Right lobe of liver (tissue), 6 donors: ENCODE measurements around the gene PHTF2. TPM values are rescaled to one million over a fixed set of nuclear protein-coding genes. Genes with fewer than 3 reads are reported as not detected.

Experiments used
- ATAC-seq, 4 donors: fragments of 200-7000 bp; cut with Tn5 transposase; one replicate each; pipeline ENCODE4 v1.9.1; 2020; ENCODE audit warnings: mild to moderate bottlenecking in 4 of 4, moderate library complexity in 4 of 4
- DNase-seq, 3 donors: peaks; one replicate each; pipeline ENCODE4 v3.0.0-alpha.2; 2020
- H3K27ac ChIP-seq, 3 donors: fragments of 200-600 bp; one replicate each; pipeline ENCODE4 v1.8.0; 2022
- H3K27me3 ChIP-seq, 2 donors: fragments of 200-600 bp; one replicate each; pipeline ENCODE4 v1.8.0; 2022
- H3K36me3 ChIP-seq, 4 donors: fragments of 200-600 bp; sonication (generic) in 1 of 4; one replicate each; pipeline versions ENCODE4 v1.5.1 to v1.8.0; 2017 to 2022; ENCODE audit warnings: control low read depth in 1 of 4
- H3K4me1 ChIP-seq, 4 donors: fragments of 200-600 bp; sonication (generic) in 1 of 4; one replicate each; pipeline versions ENCODE4 v1.5.1 to v1.8.0; 2017 to 2022; ENCODE audit warnings: control low read depth in 1 of 4
- H3K4me3 ChIP-seq, 3 donors: fragments of 200-600 bp; one replicate each; pipeline ENCODE4 v1.8.0; 2022
- H3K9me3 ChIP-seq, 4 donors: fragments of 200-600 bp; sonication (generic) in 1 of 4; one replicate each; pipeline versions ENCODE4 v1.5.1 to v1.8.0; 2017 to 2022; ENCODE audit warnings: control low read depth in 1 of 4
- CTCF ChIP-seq, 4 donors: fragments of 200-600 bp in 3 of 4; fragments of 450-650 bp in 1 of 4; IDR thresholded peaks; one replicate each; pipeline versions ENCODE4 v1.5.1 to v1.8.0; 2016 to 2022; ENCODE audit warnings: antibody characterized with exemption in 4 of 4, mild to moderate bottlenecking in 2 of 4
- POLR2A ChIP-seq: fragments of 450-650 bp; IDR thresholded peaks from one replicate; pipeline ENCODE4 v1.6.1; 2017; ENCODE audit warnings: antibody characterized with exemption, mild to moderate bottlenecking
- WGBS: methylation state at CpG from one replicate; pipeline ENCODE4 v1.1.6; 2018; ENCODE audit warnings: low coverage, low lambda C conversion rate; ENCODE audit not compliant: insufficient coverage; ENCODE audit errors: missing lambda C conversion rate; 5-methylcytosine and 5-hydroxymethylcytosine counted together
- intact Hi-C, 2 donors: fragments of 100-400 bp; cut with DNase I; formaldehyde crosslinking; loops; one replicate each; pipeline versions ENCODE4 v1.11.2 to v1.14.1; 2022
- total RNA-seq, 6 experiments: library from RNA; depleted of rRNA in 2 of 6; stranded (reverse); fragments of >200 nt in 2 of 6; fragmentation: NEBNext Ultra II Directional in 3 of 6; extraction: Animal tissue kit (Norgen Biotek cat#: 25700) in 3 of 6; gene quantifications; one replicate each; pipeline versions ENCODE4 v1.1.0 to v1.2.4, GENCODE V29; 2016 to 2023
- donor health status: DM: no; HTN: yes; CAD: no.
- donor health status: DM: no; HTN: no; CAD: no.
- donor health status: DM: no; HTN: no; CAD: no.
- donor health status: DM: no; HTN: yes; CAD: no.
- donor health status: DM: no; HTN: yes; CAD: no.

PHTF2 gene
- total RNA-seq, 6 experiments from 2014 or later, result 2.4 to 6.8 (median 5.5) TPM

- ATAC-seq (no peak), DNase-seq (no peak)
- no peaks in the 10 kb centered on the region for H3K36me3 ChIP-seq
- 68% methylated on average over 3 of the region's 12 CpGs for WGBS
- no peak overlapping the region for H3K27ac ChIP-seq
- TF ChIP-seq POLR2A (no peak), CTCF (IDR thresholded peaks at IDR 0.05) (no peak)
- H3K4me3 ChIP-seq, result no peak overlapping the region
- no peaks in the 10 kb centered on the region for H3K9me3 ChIP-seq
- no peaks in the 10 kb centered on the region for H3K27me3 ChIP-seq
- intact Hi-C loops, result no loop called here
- H3K4me1 ChIP-seq, result no peaks in the 10 kb centered on the region
Observed at GRCh38 chr7:77985232-77985973, 186.8 kb downstream of the PHTF2 start.

GRCh38 chr7:77985974-77986339 lies 187.4 kb downstream of the PHTF2 start:
- no peak for DNase-seq
- Histone ChIP-seq H3K27me3 (no peaks in the 10 kb centered on the region), H3K4me1 (no peaks in the 10 kb centered on the region), H3K27ac (no peak overlapping the region), H3K36me3 (no peaks in the 10 kb centered on the region), H3K4me3 (no peak overlapping the region), H3K9me3 (no peaks in the 10 kb centered on the region)
- TF ChIP-seq CTCF (IDR thresholded peaks at IDR 0.05) (no peak), POLR2A (no peak)
- ATAC-seq, result no peak
- WGBS, result 56% methylated on average over 3 of the region's 3 CpGs
- intact Hi-C loops, result no loop called here

- Histone ChIP-seq H3K4me1 (no peaks in the 10 kb centered on the region), H3K27ac (no peak overlapping the region), H3K27me3 (no peaks in the 10 kb centered on the region), H3K36me3 (no peaks in the 10 kb centered on the region), H3K4me3 (no peak overlapping the region), H3K9me3 (no peaks in the 10 kb centered on the region)
- intact Hi-C loops, result no loop called here
- WGBS, result 68% methylated on average over 5 of the region's 6 CpGs
- ATAC-seq (no peak), DNase-seq (no peak)
- TF ChIP-seq POLR2A (no peak), CTCF (IDR thresholded peaks at IDR 0.05) (no peak)
Observed at GRCh38 chr7:77989981-77990566, 191.5 kb downstream of the PHTF2 start.

- no peak overlapping the region for H3K27ac ChIP-seq
- no peaks in the 10 kb centered on the region for H3K27me3 ChIP-seq
- DNase-seq (no peak), ATAC-seq (no peak)
- TF ChIP-seq CTCF (IDR thresholded peaks at IDR 0.05), result no peak
- TF ChIP-seq POLR2A, result no peak
- 82% methylated on average over 4 of the region's 4 CpGs for WGBS
- H3K36me3 ChIP-seq, result no peaks in the 10 kb centered on the region
- no peaks in the 10 kb centered on the region for H3K9me3 ChIP-seq
- no peaks in the 10 kb centered on the region for H3K4me1 ChIP-seq
- intact Hi-C loops, result no loop called here
- H3K4me3 ChIP-seq, result no peak overlapping the region
Observed at GRCh38 chr7:77991656-77992055, 193.1 kb downstream of the PHTF2 start.
